Colonic mucosa (tissue), 4 donors: ENCODE results near the gene ADAMTSL1. TPM values are rescaled to one million over a fixed set of nuclear protein-coding genes. Genes with fewer than 3 reads are reported as not detected.
A peak's percentile ranks its signal among the peaks of the same experiment; 100 is the strongest.

ENCODE experiments used
- DNase-seq: peaks from one replicate; pipeline ENCODE4 v3.0.0-alpha.2; 2020
- H3K27ac ChIP-seq: fragments of 200-600 bp; one replicate; pipeline ENCODE4 v1.8.0; 2021
- H3K27me3 ChIP-seq: fragments of 200-600 bp; one replicate; pipeline ENCODE4 v1.8.0; 2021
- H3K36me3 ChIP-seq: fragments of 200-600 bp; one replicate; pipeline ENCODE4 v1.8.0; 2021
- H3K4me1 ChIP-seq: fragments of 200-600 bp; one replicate; pipeline ENCODE4 v1.8.0; 2021; ENCODE audit warnings: mild to moderate bottlenecking
- H3K4me3 ChIP-seq: fragments of 200-600 bp; one replicate; pipeline ENCODE4 v1.8.0; 2021
- H3K9ac ChIP-seq, 2 donors: one replicate each; pipeline ENCODE4 v1.7.0; 2013; ENCODE audit warnings: control low read depth in 2 of 2, low read depth in 2 of 2, low read length in 2 of 2
- H3K9me3 ChIP-seq: fragments of 200-600 bp; one replicate; pipeline ENCODE4 v1.8.0; 2021
- CTCF ChIP-seq: fragments of 200-600 bp; IDR thresholded peaks from one replicate; pipeline ENCODE4 v1.8.0; 2022; ENCODE audit warnings: antibody characterized with exemption, mild to moderate bottlenecking
- intact Hi-C: fragments of 100-400 bp; cut with DNase I; formaldehyde crosslinking; loops from one replicate; pipeline ENCODE4 v1.14.1; 2022
- total RNA-seq, 2 donors: library from RNA; stranded (reverse); fragmentation: NEBNext Ultra II Directional in 1 of 2; extraction: Animal tissue kit (Norgen Biotek cat#: 25700) in 1 of 2; gene quantifications; one replicate each; pipeline ENCODE4 v1.2.1, GENCODE V29; 2021
- donor health status: healthy.
- donor health status: DM: no; HTN: no; CAD: no.
- donor health status: DM: no; HTN: no; CAD: no.

Gene ADAMTSL1
- total RNA-seq, 2 donors from 2014 or later, result 10.2 to 14.7 TPM

- intact Hi-C loops, result no loop called here
- peak; percentile 36 for DNase-seq
- no peak overlapping the region for H3K27ac ChIP-seq
- no peak for TF ChIP-seq CTCF
- H3K9ac ChIP-seq, result no peak overlapping the region
- no peaks in the 10 kb centered on the region for H3K4me1 ChIP-seq
- H3K36me3 ChIP-seq, result no peaks in the 10 kb centered on the region
- no peaks in the 10 kb centered on the region for H3K27me3 ChIP-seq
- H3K9me3 ChIP-seq, result no peaks in the 10 kb centered on the region
- H3K4me3 ChIP-seq, result no peak overlapping the region
Observed at GRCh38 chr9:18605766-18606180, 131.8 kb downstream of the ADAMTSL1 start.

DNA sequence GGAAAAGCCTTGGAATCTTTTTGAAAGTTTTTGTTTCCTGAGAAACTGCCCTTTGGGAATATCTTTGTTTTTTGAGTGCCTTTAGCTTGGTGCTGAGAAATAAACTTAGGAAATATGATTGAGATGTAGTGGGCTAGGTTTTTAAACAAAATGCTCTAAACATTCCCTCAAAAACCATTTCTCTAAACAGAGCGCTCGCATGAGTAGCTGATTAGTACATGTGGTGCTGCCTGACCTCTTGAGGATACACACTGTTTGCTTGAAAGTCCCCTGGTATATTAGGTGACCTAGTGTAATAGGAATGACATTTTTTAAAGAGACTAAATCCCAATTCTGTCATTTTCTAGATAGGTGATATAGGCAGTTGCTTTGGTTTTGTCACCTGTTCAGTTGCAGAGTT lies 132.3 kb downstream of the ADAMTSL1 start:
- DNase-seq, result no peak
- Histone ChIP-seq H3K9me3 (no peaks in the 10 kb centered on the region), H3K4me3 (no peak overlapping the region), H3K27ac (no peak overlapping the region), H3K9ac (no peak overlapping the region), H3K36me3 (no peaks in the 10 kb centered on the region), H3K27me3 (no peaks in the 10 kb centered on the region), H3K4me1 (no peaks in the 10 kb centered on the region)
- no peak for TF ChIP-seq CTCF
- intact Hi-C loops, result no loop called here

GRCh38 chr9:18606846-18607245 lies 132.9 kb downstream of the ADAMTSL1 start:
- Histone ChIP-seq H3K36me3 (no peaks in the 10 kb centered on the region), H3K4me3 (no peak overlapping the region), H3K27ac (no peak overlapping the region), H3K4me1 (no peaks in the 10 kb centered on the region), H3K9ac (no peak overlapping the region), H3K27me3 (no peaks in the 10 kb centered on the region), H3K9me3 (no peaks in the 10 kb centered on the region)
- intact Hi-C loops, result no loop called here
- no peak for TF ChIP-seq CTCF
- no peak for DNase-seq

DNA sequence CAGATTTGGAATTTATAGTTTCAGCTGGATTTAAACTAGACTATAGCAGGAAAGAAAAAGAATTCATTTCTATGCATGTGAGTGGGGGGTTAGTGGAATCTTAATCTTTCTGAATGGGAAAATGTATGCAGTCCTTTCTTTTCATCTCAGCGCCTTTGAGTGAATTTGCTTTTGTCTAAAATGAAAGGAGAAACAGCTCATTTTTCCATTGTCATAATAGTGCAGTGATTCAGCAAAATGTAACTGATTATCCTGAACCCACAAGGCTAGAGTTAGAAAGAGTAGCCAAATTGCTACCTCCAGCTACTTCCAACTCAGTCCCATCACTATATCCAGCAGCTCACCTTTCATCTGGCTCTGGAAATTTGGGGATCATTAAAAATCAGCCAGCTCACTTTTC lies 134.4 kb downstream of the ADAMTSL1 start:
- intact Hi-C loops, result no loop called here
- Histone ChIP-seq H3K36me3 (no peaks in the 10 kb centered on the region), H3K4me1 (no peaks in the 10 kb centered on the region), H3K27ac (no peak overlapping the region), H3K27me3 (no peaks in the 10 kb centered on the region), H3K9ac (no peak overlapping the region), H3K4me3 (no peak overlapping the region), H3K9me3 (no peaks in the 10 kb centered on the region)
- TF ChIP-seq CTCF, result no peak
- DNase-seq, result no peak

- H3K9ac ChIP-seq, result no peak overlapping the region
- no peak overlapping the region for H3K4me3 ChIP-seq
- no peak for DNase-seq
- intact Hi-C loops, result no loop called here
- no peaks in the 10 kb centered on the region for H3K36me3 ChIP-seq
- H3K27ac ChIP-seq, result no peak overlapping the region
- no peak for TF ChIP-seq CTCF
- no peaks in the 10 kb centered on the region for H3K4me1 ChIP-seq
- no peaks in the 10 kb centered on the region for H3K27me3 ChIP-seq
- no peaks in the 10 kb centered on the region for H3K9me3 ChIP-seq
Observed at GRCh38 chr9:18610956-18611355, 137.0 kb downstream of the ADAMTSL1 start.

GRCh38 chr9:18611971-18612370 lies 138.0 kb downstream of the ADAMTSL1 start:
- H3K9me3 ChIP-seq, result no peaks in the 10 kb centered on the region
- H3K4me3 ChIP-seq, result no peak overlapping the region
- no peak overlapping the region for H3K9ac ChIP-seq
- intact Hi-C loops, result no loop called here
- no peak for DNase-seq
- no peaks in the 10 kb centered on the region for H3K36me3 ChIP-seq
- H3K27me3 ChIP-seq, result no peaks in the 10 kb centered on the region
- H3K4me1 ChIP-seq, result no peaks in the 10 kb centered on the region
- no peak for TF ChIP-seq CTCF
- no peak overlapping the region for H3K27ac ChIP-seq
